Stimulated activated CD4-positive, alpha-beta T cell treated with anti-CD3 and anti-CD28 coated beads, Interleukin-15, amount 100 ng/mL, for 48 hours (primary cell): ENCODE data around the gene HTT.

ENCODE experiments used
- DNase-seq, 2 donors: peaks; one replicate each; pipeline ENCODE4 v3.0.0-alpha.2; 2020; ENCODE audit warnings: low read depth in 2 of 2

HTT gene

DNA sequence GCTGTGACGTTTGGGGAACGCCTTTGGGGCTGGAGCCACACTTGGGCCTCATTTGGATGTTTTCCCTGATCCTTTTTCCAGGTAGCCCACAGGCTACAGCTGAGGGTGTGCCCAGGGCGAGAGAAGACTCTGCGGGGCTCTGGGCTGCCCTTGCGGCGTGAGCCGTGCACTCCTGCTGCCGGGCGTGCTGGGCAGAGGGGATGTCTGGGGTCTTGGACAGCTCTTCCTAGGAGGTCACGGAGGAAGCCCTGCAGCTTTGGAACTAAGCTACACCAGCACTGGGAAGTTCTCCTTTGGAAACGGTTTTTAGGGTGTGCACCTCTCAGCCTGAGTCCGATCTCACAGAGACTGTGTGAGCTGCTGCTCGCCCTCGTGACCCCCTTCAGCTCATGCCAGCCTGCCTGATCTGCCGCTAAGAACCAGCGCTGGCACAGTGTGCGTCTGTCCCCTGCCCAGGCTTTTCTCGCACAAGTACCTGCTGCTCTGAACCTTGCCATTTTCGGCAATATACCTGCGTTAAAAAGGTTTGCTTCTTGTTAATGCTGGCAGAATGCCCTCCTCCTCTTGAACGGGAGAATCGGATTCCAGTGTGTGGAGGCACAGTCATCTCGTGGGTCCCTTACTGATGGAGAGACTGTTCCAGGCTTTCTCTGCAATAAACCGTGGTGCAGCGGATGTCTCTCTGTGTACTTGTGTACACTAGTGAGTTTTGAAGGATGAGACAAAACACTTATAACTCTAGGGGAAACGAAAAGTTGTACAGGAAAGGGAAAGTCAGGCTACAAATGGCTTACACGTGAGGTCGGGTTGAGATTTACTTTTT, 188.8 kb downstream of the HTT start:
- no peak for DNase-seq

DNA sequence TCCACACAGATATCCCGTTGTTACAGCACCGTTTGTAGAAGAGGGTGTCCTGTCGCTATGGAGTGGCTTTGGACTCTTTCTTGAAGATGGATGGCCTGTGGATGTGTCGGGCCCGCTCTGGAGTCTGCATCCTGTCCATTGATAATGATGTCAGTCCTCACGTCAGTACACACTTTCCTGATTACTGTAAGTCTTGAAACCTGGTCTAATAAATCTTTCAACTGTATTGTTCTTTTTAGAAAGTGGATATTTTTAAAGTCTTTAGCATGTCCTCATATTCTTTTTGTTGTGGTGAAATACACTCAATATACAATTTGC, 189.4 kb downstream of the HTT start:
- DNase-seq = no peak

DNA sequence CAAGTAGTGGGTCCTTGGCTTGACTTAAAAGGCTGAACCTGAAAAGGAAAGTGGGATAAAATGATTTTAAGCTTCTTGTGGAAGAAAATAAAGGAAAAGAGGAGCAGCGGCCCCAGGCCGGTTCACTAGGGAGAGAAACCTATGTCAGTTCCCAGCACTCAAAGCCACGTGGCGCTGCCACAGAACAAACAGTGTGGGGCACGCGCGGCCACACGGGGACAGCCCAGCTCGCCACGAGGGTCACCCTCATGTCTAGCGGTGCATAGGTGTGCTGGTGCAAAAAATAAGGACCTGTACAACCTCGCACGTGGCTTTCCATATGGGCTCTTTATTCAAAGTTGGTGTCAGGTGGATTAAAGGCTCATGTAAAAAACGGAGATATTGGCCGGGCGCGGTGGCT, 191.6 kb downstream of the HTT start:
- no peak for DNase-seq

DNA sequence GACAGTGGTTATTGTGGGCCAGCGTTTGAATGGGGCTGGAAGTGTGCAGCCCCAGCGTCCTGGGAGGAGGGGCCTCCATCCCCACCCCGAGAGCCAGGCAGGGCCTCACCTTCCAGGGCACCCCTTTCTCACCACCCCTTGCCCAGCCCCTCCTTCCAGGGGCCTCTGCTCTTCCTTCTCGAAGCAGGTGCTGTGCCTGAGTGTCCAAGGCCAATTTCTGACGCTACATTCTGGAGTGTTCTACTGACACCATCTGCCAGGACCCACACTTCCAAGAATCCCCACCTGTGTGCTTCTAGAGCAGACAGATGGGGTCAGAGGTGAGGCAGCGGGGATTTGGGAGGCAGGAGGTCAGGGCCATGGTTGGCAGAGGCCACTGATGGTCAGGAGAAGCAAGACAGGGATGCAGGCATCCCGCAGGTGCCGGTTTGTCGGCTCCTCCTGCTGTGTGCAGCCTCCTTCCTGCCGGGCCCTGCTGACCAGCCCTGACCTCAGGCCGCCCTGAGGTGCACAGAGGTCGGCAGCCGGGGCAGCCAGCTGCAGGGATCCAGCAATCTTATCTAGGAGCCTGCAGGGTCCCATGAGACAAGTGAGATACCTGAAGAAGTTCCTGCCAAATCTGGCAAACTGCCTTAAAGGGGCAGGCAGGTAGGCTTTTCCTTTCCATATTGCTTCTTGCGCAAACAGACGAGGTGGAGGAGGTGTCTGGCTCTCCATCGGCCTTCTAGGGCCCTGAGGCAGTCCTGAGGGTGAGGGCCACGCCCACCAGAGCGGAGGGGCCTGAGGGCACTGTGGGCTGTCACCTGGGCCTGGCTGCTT, 193.3 kb downstream of the HTT start:
- DNase-seq = no peak

DNA sequence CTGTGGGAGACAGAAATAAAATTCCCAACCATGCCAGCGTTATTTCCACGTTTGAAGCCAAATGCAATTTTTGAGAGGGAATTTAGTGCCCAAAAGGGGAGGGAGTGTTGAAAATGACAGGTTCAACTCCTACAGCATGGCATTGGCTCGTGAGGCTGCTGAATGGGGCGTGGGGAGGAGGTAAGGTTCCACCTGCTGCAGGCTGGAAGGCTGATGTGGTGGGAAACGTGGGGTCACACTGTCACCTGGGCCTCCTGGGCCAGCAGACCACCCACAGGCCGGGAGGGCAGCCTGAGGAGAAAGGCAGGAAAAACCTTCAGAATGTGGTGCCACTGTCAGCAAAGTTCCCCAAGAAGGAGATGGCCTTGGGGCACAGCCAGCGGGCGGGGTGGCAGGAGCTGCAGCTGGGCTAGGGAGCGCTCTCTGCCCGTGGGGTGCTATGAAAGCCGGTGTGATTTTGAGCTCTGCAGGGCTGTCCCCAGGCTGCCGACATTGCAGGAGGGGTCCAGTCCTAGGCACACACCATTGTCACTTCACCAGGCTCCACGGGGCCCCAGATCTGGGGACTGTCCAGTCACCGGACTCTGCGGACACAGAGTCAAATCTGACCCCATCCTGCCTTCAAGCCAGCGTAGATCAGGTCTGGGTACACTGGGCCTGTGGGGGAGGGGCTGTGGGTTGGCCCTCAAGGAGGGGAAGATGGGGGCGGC, 194.1 kb downstream of the HTT start:
- no peak for DNase-seq

DNA sequence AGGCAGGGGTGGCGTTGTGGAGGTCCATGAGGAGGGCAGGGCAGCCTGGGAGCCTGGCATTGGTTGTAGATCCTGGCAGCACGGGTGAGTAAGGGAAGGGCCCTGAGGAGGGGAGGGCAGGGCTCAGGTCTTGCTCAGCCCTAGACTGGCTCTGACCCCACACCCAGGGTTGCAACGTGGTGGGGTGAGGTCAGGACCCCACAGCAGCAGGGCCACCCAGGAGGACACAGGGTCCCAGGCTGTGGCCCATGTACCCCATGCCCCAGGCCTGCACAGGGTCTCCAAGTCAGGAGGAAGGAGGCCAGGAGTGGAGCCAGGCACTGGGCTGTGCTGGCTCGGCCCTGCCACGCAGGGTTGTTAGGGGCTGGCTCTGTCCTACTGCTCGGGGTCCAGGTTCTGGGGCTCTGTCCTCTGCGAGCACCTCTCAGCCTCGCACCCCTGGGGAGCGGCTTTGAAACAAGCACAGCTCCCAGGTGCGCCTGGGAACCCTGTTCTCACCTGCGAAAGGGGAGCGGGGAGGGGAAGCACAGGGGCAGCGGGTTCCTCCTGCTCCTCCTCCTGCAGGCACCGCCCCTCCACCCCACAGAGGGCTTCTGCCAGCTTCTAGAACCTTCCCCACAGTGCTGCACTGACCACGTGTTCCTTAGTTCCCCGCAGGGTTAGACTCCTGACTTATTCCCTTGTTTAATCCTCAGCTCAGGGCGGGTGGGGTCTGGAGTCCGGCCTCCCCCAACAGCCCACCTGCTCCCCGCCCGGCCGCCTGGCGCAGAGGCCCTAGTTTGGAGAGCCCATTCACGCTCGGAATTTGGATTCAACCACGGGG, 194.8 kb downstream of the HTT start:
- no peak for DNase-seq

DNA sequence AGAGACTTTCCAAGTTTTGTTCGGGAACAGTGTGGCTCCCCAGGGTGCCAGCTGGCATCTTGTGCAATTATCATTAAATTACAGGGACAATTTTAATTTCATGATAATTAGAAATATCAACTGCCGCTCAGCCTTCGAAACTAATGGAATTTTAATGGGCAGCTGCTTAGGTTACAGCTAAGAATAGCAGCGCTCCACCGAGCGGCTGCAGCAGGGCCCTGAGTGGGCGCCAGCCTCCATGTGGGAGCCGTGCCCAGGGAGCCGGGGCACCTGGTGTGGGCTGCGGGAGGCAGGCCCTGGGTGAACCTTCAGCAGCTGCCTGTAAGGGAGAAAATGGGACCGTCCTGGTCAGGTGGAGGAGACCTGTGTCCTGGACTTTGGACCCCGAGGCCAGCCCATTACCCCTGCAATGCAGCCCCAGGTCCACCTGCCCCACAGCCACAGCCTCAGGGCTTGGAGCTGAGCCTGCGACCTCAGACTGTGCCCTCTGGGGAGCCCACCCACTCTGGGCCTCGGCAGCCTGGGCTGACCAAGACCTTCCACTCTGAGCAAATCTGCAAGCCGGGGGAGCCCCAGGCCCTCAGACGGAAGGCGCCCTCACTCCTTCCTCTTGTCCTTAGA, 195.6 kb downstream of the HTT start:
- DNase-seq = no peak

DNA sequence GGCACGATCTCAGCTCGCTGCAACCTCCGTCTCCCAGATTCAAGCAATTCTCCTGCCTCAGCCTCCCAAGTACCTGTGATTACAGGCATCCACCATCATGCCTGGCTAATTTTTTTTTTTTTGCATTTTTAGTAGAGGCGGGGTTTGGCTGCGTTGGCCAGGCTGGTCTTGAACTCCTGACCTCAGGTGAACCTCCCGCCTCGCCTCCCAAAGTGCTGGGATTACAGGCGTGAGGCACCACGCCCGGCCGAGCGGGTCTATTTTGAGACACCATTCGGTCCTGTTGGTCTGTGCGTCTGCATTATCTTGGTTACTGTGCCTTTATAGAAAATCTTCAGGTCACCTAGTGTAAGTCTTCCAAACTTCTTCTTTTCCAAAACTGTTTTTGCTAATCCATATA, 196.7 kb downstream of the HTT start:
- DNase-seq = no peak

DNA sequence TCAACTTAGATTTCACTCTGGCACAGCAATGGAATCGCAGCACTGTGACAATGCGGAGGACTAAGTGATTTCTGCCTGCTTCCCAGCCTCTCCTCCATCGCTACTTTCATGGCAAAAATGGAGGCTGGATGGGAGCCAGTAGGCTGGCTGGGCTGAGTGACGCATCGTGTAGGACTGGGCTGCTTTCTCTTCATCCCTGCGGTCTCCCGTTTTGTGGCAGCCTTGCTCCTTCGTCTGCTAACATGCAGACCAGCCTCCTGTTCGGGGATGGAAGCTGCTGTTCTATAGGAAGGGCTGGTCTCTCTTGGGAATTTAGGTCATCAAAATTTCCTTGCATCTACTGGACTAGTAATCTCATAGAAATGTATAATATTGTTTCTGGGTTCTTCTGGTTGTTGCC, 202.5 kb downstream of the HTT start:
- no peak for DNase-seq

DNA sequence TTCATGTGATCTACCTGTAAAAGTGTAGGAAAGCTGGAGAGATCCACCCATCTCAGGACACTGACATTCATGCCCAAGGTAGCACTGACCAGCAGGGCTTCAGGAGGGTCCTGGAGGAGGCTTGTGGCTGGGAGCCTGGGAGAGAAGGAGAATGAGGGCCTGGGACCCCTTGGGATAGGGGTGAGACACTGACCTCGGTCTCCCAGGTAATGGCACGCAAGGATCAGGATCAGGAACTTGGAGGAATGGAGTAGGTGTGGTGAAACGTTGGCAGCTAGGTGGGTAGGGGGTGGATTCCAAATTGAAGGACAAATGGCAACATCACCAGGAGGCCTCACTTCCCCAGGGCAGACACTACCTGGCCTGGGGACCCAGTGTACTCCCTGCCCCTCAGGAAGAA, 206.0 kb downstream of the HTT start:
- DNase-seq = no peak

DNA sequence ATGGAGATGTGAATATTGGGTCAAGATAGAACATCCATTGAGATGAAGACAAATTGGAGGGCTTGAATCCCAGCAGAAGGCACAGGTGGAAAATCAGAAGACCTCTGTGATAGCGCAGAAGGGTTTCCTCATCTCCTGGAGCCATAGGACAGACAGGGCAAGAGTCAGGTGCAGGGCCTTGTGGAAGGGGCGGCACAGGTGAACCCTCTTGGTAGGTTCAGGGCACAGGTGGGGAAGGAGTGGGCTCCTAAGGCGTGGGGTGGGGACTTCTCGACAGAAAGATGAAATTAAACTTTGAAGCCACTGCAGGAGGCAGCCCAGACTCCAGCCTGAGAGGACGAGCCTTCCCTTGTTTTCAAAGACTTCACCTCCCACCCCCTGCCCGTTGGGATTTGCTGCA, 209.0 kb downstream of the HTT start:
- DNase-seq = no peak

DNA sequence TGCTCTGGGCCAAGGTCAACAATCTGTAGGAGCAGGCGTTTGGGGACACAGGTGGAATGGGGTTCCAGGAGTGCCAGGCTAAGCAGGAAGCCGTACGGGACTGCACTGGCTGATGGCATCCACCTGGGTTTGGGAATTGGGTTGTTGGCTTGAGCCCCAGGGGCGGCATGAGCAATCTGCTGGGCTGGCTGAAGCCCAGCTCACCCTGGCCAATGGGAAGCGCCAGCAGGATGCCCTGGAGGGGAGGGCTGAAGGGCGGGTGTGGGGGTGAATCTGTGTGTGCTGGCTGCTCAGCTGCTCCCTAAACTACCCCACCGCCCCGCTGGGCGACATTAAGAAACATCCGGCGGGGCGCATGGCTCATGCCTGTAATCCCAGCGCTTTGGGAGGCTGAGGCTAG, 209.4 kb downstream of the HTT start:
- no peak for DNase-seq

DNA sequence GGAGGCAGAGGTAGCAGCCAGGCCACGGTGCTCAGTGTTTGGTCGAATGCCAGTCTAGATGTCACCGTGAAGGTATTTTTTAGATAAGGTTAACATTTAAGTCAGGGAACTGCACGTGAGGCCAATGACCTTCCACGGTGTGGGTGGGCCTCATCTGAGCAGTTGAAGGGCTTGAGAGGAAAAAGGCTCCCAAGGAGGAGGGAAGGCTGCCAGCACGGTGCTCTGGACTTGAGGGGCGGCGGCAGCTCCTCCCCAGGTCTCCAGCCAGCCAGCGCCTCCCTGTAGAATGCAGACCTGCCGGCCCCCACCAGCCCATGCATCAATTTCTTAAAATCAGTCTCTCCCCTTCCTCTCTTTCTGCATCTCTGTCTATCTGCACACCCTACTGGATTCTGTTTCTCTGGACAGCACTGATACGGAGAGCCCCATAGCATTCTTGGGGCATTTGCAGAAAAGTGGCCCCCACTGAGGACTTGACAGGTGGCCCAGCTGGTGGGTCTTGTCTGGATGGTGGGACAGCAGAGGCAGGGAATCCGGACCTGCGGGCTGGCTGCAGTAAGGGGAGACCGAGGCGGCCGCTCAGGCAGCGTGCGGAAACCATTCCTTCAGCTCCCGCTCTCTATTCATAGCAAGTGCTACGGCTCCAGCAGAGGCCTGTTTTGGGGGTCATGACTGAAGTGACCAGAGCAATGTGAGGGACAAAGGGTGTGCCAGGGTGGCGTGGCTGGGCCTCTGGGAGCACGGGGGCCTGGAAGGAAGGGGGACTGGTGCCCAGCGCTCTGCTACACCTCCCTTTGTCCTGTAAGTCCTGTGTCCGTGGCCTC, 210.5 kb downstream of the HTT start:
- no peak for DNase-seq

DNA sequence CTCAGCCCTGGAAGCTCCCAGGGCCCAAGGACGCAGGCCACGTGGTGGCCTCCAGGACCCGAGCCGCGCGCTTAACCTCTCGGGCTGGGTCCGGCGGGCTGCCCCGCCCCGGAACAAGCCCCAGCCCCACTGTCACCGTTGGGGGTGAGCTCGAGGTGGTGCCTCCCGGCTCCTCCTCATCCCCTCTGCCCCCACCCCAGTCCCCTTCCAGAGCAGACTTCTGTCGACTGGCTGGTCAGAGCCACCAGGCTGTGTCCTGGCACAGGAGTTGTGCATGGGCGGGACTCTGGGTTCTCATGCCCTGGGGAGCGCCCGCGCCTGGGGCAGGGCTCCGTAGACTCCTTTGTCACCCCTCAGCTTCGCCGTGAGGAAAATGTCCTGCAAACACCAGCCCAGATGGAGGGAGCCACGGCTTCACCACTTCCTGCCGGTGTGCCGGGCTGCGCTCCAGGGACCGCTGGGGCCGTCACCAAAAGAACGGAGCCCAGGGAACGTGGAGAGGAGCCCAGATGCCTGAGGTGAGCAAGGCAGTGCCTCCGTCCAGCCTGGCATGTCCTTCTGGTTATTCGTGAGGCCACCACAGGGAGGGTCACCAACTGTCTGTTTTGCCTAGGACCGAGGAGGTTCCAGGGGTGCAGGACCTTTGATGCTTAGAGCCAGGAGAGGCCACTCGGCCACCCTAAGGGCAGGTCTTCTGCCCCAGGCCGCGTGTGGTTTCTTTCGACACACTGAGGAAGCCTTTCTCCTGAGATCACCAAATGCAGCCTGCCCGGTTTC, 211.3 kb downstream of the HTT start:
- DNase-seq = no peak

DNA sequence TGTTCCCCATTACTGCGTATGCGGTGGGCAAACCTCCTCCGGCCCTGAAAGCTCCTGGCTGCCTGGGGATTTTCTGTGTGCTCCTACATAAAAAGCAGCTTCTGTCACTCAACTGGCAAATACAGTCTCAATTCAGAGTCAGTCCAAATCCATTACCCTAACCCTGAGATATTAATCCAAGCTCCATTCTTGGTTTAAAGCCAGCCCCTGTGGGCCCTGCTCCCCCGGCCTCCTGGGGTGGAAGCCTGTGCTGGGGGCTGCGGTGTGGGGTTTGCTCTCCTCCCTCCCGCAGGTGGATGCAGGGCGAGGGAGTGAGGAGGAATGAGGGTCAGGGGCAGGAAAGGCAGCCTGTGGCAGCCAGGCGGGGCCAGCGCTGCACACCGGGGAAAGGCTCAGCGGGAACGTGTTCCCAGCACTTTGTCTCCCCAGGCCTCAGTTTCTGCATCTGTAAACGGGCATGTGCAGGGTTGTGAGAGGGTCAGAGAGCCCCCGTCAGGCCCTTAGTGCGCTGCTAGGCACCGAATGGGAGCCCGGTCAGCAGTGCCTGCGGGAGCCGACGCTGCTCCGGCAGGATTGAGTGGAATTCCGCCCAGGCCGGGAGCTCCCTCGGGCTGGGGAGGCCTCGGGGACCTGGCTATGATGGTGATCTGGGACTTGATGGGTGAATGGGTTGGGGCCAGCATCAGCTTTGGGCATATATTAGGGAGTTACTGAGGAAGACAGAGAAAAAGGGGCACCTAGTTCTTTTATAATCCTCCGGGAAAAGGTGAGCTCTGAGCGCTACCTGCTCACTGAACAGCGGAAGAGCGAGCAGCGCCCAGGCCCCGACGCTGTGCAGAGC, 212.1 kb downstream of the HTT start:
- no peak for DNase-seq

DNA sequence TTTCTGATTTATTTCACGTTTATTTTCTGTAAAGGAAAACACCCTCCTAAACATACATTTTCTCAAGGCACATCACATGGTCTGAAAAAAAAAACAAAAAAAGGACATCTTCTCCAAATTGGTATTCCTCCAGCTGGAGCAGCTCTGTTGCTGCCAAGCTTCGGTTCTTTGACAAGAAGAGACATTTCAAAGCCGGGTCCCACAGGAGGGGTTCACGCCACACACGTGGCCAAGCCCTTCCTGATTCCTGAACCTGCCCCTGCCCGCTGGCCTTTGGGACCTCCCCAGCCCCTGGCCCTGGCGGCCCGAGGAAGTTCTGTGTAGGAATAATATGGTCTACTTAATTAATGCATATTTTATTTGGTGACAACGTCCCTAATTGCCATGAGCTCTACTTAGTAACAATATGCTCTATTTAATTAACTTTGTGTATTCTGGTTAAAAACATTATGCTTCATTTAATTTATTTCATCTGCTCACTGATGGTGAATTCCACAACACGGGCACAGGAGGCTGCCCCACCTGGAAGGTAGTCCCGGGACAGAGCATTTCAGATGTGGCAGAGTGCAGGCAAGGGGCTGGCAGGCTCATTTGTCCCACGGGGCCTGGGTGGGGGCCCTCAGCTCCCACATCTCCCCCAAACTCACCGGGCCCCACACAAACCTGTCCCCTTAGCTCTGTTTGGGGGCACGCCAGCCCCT, 212.9 kb downstream of the HTT start:
- DNase-seq = no peak

DNA sequence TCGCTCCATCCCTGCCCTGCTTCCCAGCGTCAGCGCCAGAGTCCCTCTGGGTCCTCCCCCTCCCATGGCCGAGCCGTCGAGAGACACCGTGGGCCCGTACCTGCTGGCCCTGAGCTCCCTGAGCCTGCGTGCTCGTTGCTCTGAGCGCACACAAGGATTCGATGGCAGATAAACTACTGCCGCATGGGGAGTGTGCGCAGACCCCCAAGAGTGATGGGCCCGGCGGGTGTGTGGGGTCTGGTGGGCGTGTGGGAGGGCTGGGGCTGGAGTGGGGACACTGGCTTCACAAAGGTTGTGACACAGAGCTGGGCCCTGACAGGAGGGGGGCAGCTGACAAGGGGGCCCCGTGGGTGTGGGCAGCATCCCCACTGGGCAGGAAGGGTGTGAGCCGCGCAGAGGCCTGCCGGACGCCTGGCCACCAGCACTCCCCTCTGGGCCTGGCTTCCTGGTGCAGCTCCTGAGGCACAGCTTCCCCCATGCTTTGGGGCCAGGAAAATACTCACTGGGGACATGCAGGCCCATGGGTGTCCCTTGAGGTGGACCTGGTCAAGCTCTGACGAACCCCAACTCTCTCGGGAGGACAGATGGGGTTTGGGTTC, 213.6 kb downstream of the HTT start:
- DNase-seq = no peak

DNA sequence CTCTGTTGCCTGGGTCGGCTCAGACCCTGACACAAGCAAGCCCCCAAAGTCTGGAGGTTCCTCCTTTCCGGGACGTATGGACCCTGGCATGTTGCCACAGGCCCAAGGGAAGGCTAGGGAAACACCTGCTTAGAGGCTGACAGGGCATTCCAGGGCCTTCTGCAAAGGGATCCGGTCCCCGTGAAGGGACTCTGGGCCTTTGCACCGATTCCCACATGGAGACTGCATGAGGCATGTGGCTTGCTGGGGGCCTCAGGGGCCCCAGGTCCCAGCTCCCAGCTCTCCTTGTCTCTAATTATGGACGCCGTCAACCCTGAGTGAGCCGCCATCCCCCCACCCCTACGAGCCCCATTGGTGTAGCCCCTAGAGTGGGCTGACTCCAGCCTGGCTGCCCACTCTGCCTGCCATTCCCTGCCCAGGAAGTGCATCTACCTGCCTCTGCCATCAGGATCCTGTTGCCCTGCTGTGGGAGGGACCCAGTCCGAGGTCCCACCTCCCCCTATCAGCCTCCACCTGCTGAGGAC, 214.2 kb downstream of the HTT start:
- no peak for DNase-seq
